Fibroblast of skin of back (primary cell): ENCODE results near the gene CAPN15.
"Not testable (repeated sequence)": the region's sequence is repeated elsewhere in the genome, so short reads cannot be mapped to it uniquely, and the experiment has no call there.

Experiments
- DNase-seq: peaks from one replicate; pipeline ENCODE4 v3.0.0-alpha.2; 2013

The CAPN15 gene

GRCh38 chr16:592518-593306 is 65.2 kb downstream of the CAPN15 start:
- DNase-seq: no peak

- DNase-seq: no peak
These were observed 65.9 kb downstream of the CAPN15 start for GRCh38 chr16:593406-593805.

- no peak for DNase-seq
These were observed 66.3 kb downstream of the CAPN15 start for GRCh38 chr16:593807-594206.

GRCh38 chr16:595094-595528 is 67.6 kb downstream of the CAPN15 start:
- no peak for DNase-seq

- DNase-seq: no peak
These were observed 68.6 kb downstream of the CAPN15 start for GRCh38 chr16:595942-596735.

- no peak for DNase-seq
These were observed 69.2 kb downstream of the CAPN15 start for GRCh38 chr16:596736-597060.

GRCh38 chr16:597655-598054 is 70.1 kb downstream of the CAPN15 start:
- not testable (repeated sequence) for DNase-seq

GRCh38 chr16:598823-599739 is 71.6 kb downstream of the CAPN15 start:
- DNase-seq: no peak

- no peak for DNase-seq
These were observed 73.3 kb downstream of the CAPN15 start for GRCh38 chr16:600781-601180.

GRCh38 chr16:603933-604332 is 76.4 kb downstream of the CAPN15 start:
- no peak for DNase-seq
